ENCODE data around the gene CRCP. TPM values are rescaled to one million over a fixed set of nuclear protein-coding genes. Genes with fewer than 3 reads are reported as not detected.

Gene CRCP
- total and polyA plus RNA-seq, 2 of the 13 experiments (the other 11 are each of a cell fraction or from before 2014, with no cell fraction given): 22.7 to 31.0 TPM

GRCh38 chr7:66076462-66077329 is 38.0 kb upstream of the CRCP start (continued):
- no peak for TF ChIP-seq EEA1 (CRISPR knock-in tag; IDR thresholded peaks at IDR 0.05; ENCODE audit: borderline replicate concordance)
- no peak for TF ChIP-seq SIN3B (IDR thresholded peaks at IDR 0.05; ENCODE audit: low read length)
- TF ChIP-seq THAP7 (CRISPR knock-in tag; IDR thresholded peaks at IDR 0.05): no peak
- TF ChIP-seq TRIM22 (IDR thresholded peaks at IDR 0.05): no peak
- TF ChIP-seq MYNN (CRISPR knock-in tag; IDR thresholded peaks at IDR 0.05; ENCODE audit: low read depth): no peak
- TF ChIP-seq ZFP91 (CRISPR knock-in tag; IDR thresholded peaks at IDR 0.05; ENCODE audit: borderline replicate concordance): no peak; the same call in 1 of the 2 replicates
- no peak for TF ChIP-seq ZNF83 (CRISPR knock-in tag; IDR thresholded peaks at IDR 0.05; ENCODE audit: borderline replicate concordance)
- no peak for TF ChIP-seq FOSL1 (CRISPR knock-in tag; IDR thresholded peaks at IDR 0.05; ENCODE audit: borderline replicate concordance)
- TF ChIP-seq KLF11 (CRISPR knock-in tag; IDR thresholded peaks at IDR 0.05): no peak
- 0 out of 2 replicates have a peak, but pooled peaks have one; percentile 30 for TF ChIP-seq MIER3 (CRISPR knock-in tag; IDR thresholded peaks at IDR 0.05; ENCODE audit: borderline replicate concordance)
- peak; percentile 47; the same call in 1 of the 2 replicates for TF ChIP-seq CEBPB (IDR thresholded peaks at IDR 0.05; ENCODE audit: borderline replicate concordance, low read depth, low read length)
- no peak for TF ChIP-seq ZSCAN12 (CRISPR knock-in tag; IDR thresholded peaks at IDR 0.05)
- peak; percentile 90 for TF ChIP-seq ELF3 (CRISPR knock-in tag; IDR thresholded peaks at IDR 0.05)
- TF ChIP-seq SP1 (IDR thresholded peaks at IDR 0.05): no peak
- no peak for TF ChIP-seq SP1 (CRISPR knock-in tag; IDR thresholded peaks at IDR 0.05)
- no peak for TF ChIP-seq SMARCC2 (IDR thresholded peaks at IDR 0.05)
- TF ChIP-seq ZNF451 (CRISPR knock-in tag; IDR thresholded peaks at IDR 0.05): no peak
- TF ChIP-seq ZNF275 (CRISPR knock-in tag; IDR thresholded peaks at IDR 0.05; ENCODE audit: borderline replicate concordance): no peak
- TF ChIP-seq ZFYVE20 (CRISPR knock-in tag; IDR thresholded peaks at IDR 0.05; ENCODE audit: borderline replicate concordance, low read depth): no peak
- TF ChIP-seq HHEX (CRISPR knock-in tag; IDR thresholded peaks at IDR 0.05): no peak
- no peak for TF ChIP-seq ATF6 (CRISPR knock-in tag; conservative IDR thresholded peaks at IDR 0.05)

Measured in HepG2 (cell line).